ENCODE results near the gene EGFR.

Gene EGFR

DNA sequence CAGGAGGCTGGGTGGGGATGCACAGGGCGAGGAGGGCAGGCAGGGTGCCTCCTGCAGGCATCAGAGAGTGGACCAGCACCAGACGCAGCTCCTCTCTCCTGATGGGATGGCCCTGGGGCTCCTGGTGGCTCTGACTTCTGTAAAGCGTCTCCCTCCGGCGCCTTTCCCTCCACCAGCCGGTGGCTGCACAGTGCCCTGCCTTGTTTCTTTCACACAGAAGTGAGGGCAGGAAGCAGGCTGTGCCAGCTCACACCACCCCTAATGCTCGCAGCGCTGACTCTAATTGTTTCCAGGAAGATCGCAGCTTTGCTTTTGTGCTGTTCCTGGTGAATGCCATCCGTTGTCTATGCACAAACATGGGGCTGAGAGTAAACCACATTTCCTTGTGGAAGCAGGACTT lies 194.0 kb downstream of the EGFR start:
- TF ChIP-seq POLR2AphosphoS5 (IDR thresholded peaks at IDR 0.05; ENCODE audit: low read depth, low read length) (no peak), SIN3A (IDR thresholded peaks at IDR 0.05; ENCODE audit: borderline replicate concordance, insufficient read depth, low read length) (no peak), TAF1 (IDR thresholded peaks at IDR 0.05; ENCODE audit: borderline replicate concordance, insufficient read depth, low read length) (no peak), FOXP2 (optimal IDR thresholded peaks at IDR 0.05; ENCODE audit: borderline replicate concordance, extremely low read depth, extremely low read length, insufficient read depth) (no peak)
- TF ChIP-seq, protein P1, sequence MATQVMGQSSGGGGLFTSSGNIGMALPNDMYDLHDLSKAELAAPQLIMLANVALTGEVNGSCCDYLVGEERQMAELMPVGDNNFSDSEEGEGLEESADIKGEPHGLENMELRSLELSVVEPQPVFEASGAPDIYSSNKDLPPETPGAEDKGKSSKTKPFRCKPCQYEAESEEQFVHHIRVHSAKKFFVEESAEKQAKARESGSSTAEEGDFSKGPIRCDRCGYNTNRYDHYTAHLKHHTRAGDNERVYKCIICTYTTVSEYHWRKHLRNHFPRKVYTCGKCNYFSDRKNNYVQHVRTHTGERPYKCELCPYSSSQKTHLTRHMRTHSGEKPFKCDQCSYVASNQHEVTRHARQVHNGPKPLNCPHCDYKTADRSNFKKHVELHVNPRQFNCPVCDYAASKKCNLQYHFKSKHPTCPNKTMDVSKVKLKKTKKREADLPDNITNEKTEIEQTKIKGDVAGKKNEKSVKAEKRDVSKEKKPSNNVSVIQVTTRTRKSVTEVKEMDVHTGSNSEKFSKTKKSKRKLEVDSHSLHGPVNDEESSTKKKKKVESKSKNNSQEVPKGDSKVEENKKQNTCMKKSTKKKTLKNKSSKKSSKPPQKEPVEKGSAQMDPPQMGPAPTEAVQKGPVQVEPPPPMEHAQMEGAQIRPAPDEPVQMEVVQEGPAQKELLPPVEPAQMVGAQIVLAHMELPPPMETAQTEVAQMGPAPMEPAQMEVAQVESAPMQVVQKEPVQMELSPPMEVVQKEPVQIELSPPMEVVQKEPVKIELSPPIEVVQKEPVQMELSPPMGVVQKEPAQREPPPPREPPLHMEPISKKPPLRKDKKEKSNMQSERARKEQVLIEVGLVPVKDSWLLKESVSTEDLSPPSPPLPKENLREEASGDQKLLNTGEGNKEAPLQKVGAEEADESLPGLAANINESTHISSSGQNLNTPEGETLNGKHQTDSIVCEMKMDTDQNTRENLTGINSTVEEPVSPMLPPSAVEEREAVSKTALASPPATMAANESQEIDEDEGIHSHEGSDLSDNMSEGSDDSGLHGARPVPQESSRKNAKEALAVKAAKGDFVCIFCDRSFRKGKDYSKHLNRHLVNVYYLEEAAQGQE (IDR thresholded peaks at IDR 0.05; ENCODE audit: insufficient read depth in 1 of 2, low read depth in 2 of 2, low read length in 2 of 2): no peak

DNA sequence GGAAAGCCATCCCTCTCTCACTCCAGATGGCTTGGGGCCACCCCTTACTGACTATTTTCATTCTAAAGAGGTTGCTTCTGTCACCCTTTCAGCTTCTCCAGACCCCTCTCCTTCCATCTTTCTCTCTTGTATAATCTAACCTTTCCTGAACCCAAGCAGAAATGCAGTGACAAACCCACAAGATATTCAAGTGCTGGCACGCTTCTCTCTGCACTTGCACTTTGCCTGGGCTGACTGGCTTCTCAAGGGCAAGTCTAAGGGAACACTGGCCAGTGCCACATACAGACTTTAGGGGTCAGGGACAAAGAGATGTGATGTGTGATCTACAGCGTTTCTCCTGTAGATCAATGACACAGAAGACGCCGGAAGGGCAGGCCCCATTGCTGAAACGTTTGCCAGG lies 195.9 kb downstream of the EGFR start:
- TF ChIP-seq POLR2AphosphoS5 (IDR thresholded peaks at IDR 0.05; ENCODE audit: low read depth, low read length): no peak
- no peak for TF ChIP-seq FOXP2 (optimal IDR thresholded peaks at IDR 0.05; ENCODE audit: borderline replicate concordance, extremely low read depth, extremely low read length, insufficient read depth)
- TF ChIP-seq SIN3A (IDR thresholded peaks at IDR 0.05; ENCODE audit: borderline replicate concordance, insufficient read depth, low read length): no peak
- TF ChIP-seq, protein P1 (IDR thresholded peaks at IDR 0.05; ENCODE audit: insufficient read depth in 1 of 2, low read depth in 2 of 2, low read length in 2 of 2): no peak
- TF ChIP-seq TAF1 (IDR thresholded peaks at IDR 0.05; ENCODE audit: borderline replicate concordance, insufficient read depth, low read length): no peak

DNA sequence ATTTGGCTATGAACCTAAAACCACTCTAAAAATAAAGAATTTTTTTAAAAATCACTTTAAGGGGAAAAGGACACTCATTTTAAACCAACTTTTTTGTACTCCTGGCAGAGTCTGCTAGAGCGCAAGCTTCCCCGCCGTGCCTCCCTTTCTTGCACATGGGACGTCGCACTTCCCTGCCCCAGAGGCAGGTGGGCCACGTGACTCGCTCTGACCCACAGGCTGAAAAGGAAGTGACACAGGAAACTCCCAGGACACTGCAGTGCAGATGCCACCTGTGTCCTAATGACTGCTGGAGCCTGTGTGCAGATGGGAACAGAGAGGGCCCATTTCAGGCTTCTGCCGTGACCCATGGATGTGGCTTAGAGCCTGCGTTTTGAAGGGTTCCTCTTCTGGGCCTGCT lies 204.2 kb downstream of the EGFR start:
- TF ChIP-seq SIN3A (IDR thresholded peaks at IDR 0.05; ENCODE audit: borderline replicate concordance, insufficient read depth, low read length): no peak
- no peak for TF ChIP-seq POLR2AphosphoS5 (IDR thresholded peaks at IDR 0.05; ENCODE audit: low read depth, low read length)
- TF ChIP-seq, protein P1 (IDR thresholded peaks at IDR 0.05; ENCODE audit: insufficient read depth in 1 of 2, low read depth in 2 of 2, low read length in 2 of 2): no peak
- TF ChIP-seq FOXP2 (optimal IDR thresholded peaks at IDR 0.05; ENCODE audit: borderline replicate concordance, extremely low read depth, extremely low read length, insufficient read depth): no peak
- no peak for TF ChIP-seq TAF1 (IDR thresholded peaks at IDR 0.05; ENCODE audit: borderline replicate concordance, insufficient read depth, low read length)

DNA sequence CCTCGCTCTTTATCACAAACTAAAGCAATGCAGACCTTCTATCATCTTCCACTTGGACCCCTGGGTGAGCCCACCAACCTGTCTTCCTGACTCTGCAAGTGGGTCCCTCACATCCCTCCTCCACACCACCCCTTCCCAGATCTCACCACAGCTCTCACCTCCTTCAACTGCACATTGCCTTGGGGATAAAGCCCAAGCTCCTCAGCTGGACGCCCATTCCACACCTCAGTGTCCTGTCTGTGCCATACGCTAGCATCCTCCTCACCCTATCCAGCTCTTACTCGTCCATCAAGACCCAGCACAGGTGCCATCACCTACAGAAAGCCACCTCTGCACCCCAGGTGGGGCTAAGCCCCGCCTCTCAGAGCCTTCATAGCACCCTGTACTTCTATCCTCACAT lies 205.3 kb downstream of the EGFR start:
- TF ChIP-seq FOXP2 (optimal IDR thresholded peaks at IDR 0.05; ENCODE audit: borderline replicate concordance, extremely low read depth, extremely low read length, insufficient read depth) (no peak), POLR2AphosphoS5 (IDR thresholded peaks at IDR 0.05; ENCODE audit: low read depth, low read length) (no peak), SIN3A (IDR thresholded peaks at IDR 0.05; ENCODE audit: borderline replicate concordance, insufficient read depth, low read length) (no peak), TAF1 (IDR thresholded peaks at IDR 0.05; ENCODE audit: borderline replicate concordance, insufficient read depth, low read length) (no peak)
- TF ChIP-seq, protein P1 (IDR thresholded peaks at IDR 0.05; ENCODE audit: insufficient read depth in 1 of 2, low read depth in 2 of 2, low read length in 2 of 2): no peak

DNA sequence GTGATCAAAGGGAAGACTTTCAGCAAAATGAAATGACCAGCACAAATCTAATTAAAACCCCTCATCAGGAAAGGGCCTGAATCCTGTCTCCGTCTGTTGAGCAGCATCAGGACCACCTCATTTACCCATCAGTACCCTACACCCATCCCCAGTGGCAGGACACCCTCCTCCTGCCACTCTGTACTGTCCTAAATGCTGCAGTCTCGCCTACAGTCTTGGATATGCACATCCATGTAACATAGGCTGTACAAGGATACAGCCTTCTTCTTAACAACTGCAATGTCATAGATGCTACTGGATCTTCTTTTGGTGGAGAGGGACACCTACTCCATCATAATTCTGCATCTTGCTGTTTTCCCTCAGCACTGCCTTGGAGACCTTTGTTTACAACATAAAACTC lies 206.0 kb downstream of the EGFR start:
- TF ChIP-seq POLR2AphosphoS5 (IDR thresholded peaks at IDR 0.05; ENCODE audit: low read depth, low read length) (no peak), SIN3A (IDR thresholded peaks at IDR 0.05; ENCODE audit: borderline replicate concordance, insufficient read depth, low read length) (no peak), TAF1 (IDR thresholded peaks at IDR 0.05; ENCODE audit: borderline replicate concordance, insufficient read depth, low read length) (no peak), FOXP2 (optimal IDR thresholded peaks at IDR 0.05; ENCODE audit: borderline replicate concordance, extremely low read depth, extremely low read length, insufficient read depth) (no peak)
- TF ChIP-seq, protein P1 (IDR thresholded peaks at IDR 0.05; ENCODE audit: insufficient read depth in 1 of 2, low read depth in 2 of 2, low read length in 2 of 2): no peak

Data from PFSK-1 (cell line).